ENCODE data around the gene TP53I13.

TP53I13 gene

GRCh38 chr17:29608986-29609385 is 40.5 kb downstream of the TP53I13 start:
- H3K4me1 ChIP-seq (ENCODE audit: low read length), result no peaks in the 10 kb centered on the region
- H3K4me2 ChIP-seq (ENCODE audit: low read length), result no peak overlapping the region
- H3K27ac ChIP-seq (ENCODE audit: low read length), result no peak overlapping the region
- H3K27me3 ChIP-seq (ENCODE audit: low read depth, low read length), result no peaks in the 10 kb centered on the region
- H3K36me3 ChIP-seq (replicated peaks; ENCODE audit: low read depth, low read length), result peaks cover 4% of the 10 kb centered on the region
- H3K9me3 ChIP-seq (ENCODE audit: insufficient read depth, low read length), result no peaks in the 10 kb centered on the region
- H3K4me3 ChIP-seq (ENCODE audit: low read length), result no peak overlapping the region
- H3K79me2 ChIP-seq (ENCODE audit: low read length), result peaks cover 4% of the 10 kb centered on the region; the same call in 1 of the 2 replicates
- H2AFZ ChIP-seq (ENCODE audit: low read depth, low read length), result no peak overlapping the region
- H3K9ac ChIP-seq (ENCODE audit: low read length), result no peak overlapping the region
- TF ChIP-seq CTCF (IDR thresholded peaks at IDR 0.05; ENCODE audit: low read depth, low read length), result no peak
- no peak for TF ChIP-seq EZH2phosphoT487 (IDR thresholded peaks at IDR 0.05; ENCODE audit: low read depth)
- H4K20me1 ChIP-seq (ENCODE audit: insufficient read depth, low read length), result peaks cover 2% of the 10 kb centered on the region; the same call in 1 of the 2 replicates

GRCh38 chr17:29610395-29610794 is 41.9 kb downstream of the TP53I13 start:
- no peak for TF ChIP-seq CTCF (IDR thresholded peaks at IDR 0.05; ENCODE audit: low read depth, low read length)
- TF ChIP-seq EZH2phosphoT487 (IDR thresholded peaks at IDR 0.05; ENCODE audit: low read depth), result no peak
- Histone ChIP-seq H3K79me2 (ENCODE audit: low read length) (no peaks in the 10 kb centered on the region), H4K20me1 (ENCODE audit: insufficient read depth, low read length) (peaks cover 2% of the 10 kb centered on the region; the same call in 1 of the 2 replicates), H2AFZ (ENCODE audit: low read depth, low read length) (no peak overlapping the region), H3K27me3 (ENCODE audit: low read depth, low read length) (no peaks in the 10 kb centered on the region), H3K4me2 (ENCODE audit: low read length) (no peak overlapping the region), H3K27ac (ENCODE audit: low read length) (no peak overlapping the region), H3K9me3 (ENCODE audit: insufficient read depth, low read length) (no peaks in the 10 kb centered on the region), H3K36me3 (replicated peaks; ENCODE audit: low read depth, low read length) (peaks cover 4% of the 10 kb centered on the region), H3K4me3 (ENCODE audit: low read length) (no peak overlapping the region), H3K4me1 (ENCODE audit: low read length) (peaks cover 5% of the 10 kb centered on the region; the same call in 1 of the 2 replicates), H3K9ac (ENCODE audit: low read length) (no peak overlapping the region)

- H3K79me2 ChIP-seq (ENCODE audit: low read length), result no peaks in the 10 kb centered on the region
- no peak overlapping the region for H2AFZ ChIP-seq (ENCODE audit: low read depth, low read length)
- no peak overlapping the region for H3K4me3 ChIP-seq (ENCODE audit: low read length)
- no peaks in the 10 kb centered on the region for H3K9me3 ChIP-seq (ENCODE audit: insufficient read depth, low read length)
- H4K20me1 ChIP-seq (ENCODE audit: insufficient read depth, low read length), result peaks cover 5% of the 10 kb centered on the region
- H3K4me2 ChIP-seq (ENCODE audit: low read length), result no peak overlapping the region
- no peak overlapping the region for H3K9ac ChIP-seq (ENCODE audit: low read length)
- peaks cover 5% of the 10 kb centered on the region; the same call in 1 of the 2 replicates for H3K4me1 ChIP-seq (ENCODE audit: low read length)
- no peak overlapping the region for H3K27ac ChIP-seq (ENCODE audit: low read length)
- H3K36me3 ChIP-seq (replicated peaks; ENCODE audit: low read depth, low read length), result peaks cover 4% of the 10 kb centered on the region
- no peaks in the 10 kb centered on the region for H3K27me3 ChIP-seq (ENCODE audit: low read depth, low read length)
- TF ChIP-seq CTCF (IDR thresholded peaks at IDR 0.05; ENCODE audit: low read depth, low read length) (no peak), EZH2phosphoT487 (IDR thresholded peaks at IDR 0.05; ENCODE audit: low read depth) (no peak)
Observed at GRCh38 chr17:29611351-29612093, 43.0 kb downstream of the TP53I13 start.

- no peak overlapping the region for H2AFZ ChIP-seq (ENCODE audit: low read depth, low read length)
Observed at GRCh38 chr17:29612094-29612403, 43.5 kb downstream of the TP53I13 start.

More at GRCh38 chr17:29612094-29612403, 43.5 kb downstream of the TP53I13 start:
- peaks cover 4% of the 10 kb centered on the region for H3K36me3 ChIP-seq (replicated peaks; ENCODE audit: low read depth, low read length)
- H3K27ac ChIP-seq (ENCODE audit: low read length), result no peak overlapping the region
- no peak overlapping the region for H3K9ac ChIP-seq (ENCODE audit: low read length)
- H4K20me1 ChIP-seq (ENCODE audit: insufficient read depth, low read length), result peaks cover 8% of the 10 kb centered on the region
- TF ChIP-seq CTCF (IDR thresholded peaks at IDR 0.05; ENCODE audit: low read depth, low read length) (no peak), EZH2phosphoT487 (IDR thresholded peaks at IDR 0.05; ENCODE audit: low read depth) (no peak)
- H3K79me2 ChIP-seq (ENCODE audit: low read length), result no peaks in the 10 kb centered on the region
- H3K4me3 ChIP-seq (ENCODE audit: low read length), result no peak overlapping the region
- H3K4me2 ChIP-seq (ENCODE audit: low read length), result no peak overlapping the region
- no peaks in the 10 kb centered on the region for H3K27me3 ChIP-seq (ENCODE audit: low read depth, low read length)
- H3K9me3 ChIP-seq (ENCODE audit: insufficient read depth, low read length), result no peaks in the 10 kb centered on the region
- peaks cover 8% of the 10 kb centered on the region; the same call in 1 of the 2 replicates for H3K4me1 ChIP-seq (ENCODE audit: low read length)

Measured in OCI-LY3 (cell line).